Sigmoid colon (tissue), 7 donors: ENCODE data around the gene USP34. TPM values are rescaled to one million over a fixed set of nuclear protein-coding genes. Genes with fewer than 3 reads are reported as not detected.

Experiments
- DNase-seq: peaks from one replicate; pipeline ENCODE4 v3.0.0-alpha.2; 2019
- H3K27ac ChIP-seq, 4 donors: fragments of 200-600 bp; sonication (generic); one replicate each; pipeline ENCODE4 v1.5.1; 2016 to 2019; ENCODE audit warnings: mild to moderate bottlenecking in 1 of 4
- H3K27me3 ChIP-seq, 3 donors: fragments of 200-600 bp; sonication (generic); one replicate each; pipeline ENCODE4 v1.5.1; 2019; ENCODE audit warnings: mild to moderate bottlenecking in 1 of 3
- H3K36me3 ChIP-seq, 4 donors: fragments of 200-600 bp; sonication (generic); one replicate each; pipeline ENCODE4 v1.5.1; 2016 to 2019
- H3K4me1 ChIP-seq, 4 donors: fragments of 200-600 bp; sonication (generic); one replicate each; pipeline ENCODE4 v1.5.1; 2017 to 2019
- H3K4me3 ChIP-seq, 4 donors: fragments of 200-600 bp; sonication (generic); one replicate each; pipeline ENCODE4 v1.5.1; 2017 to 2019; ENCODE audit warnings: mild to moderate bottlenecking in 2 of 4, moderate library complexity in 1 of 4
- H3K9me3 ChIP-seq, 4 donors: fragments of 200-600 bp in 3 of 4; sonication (generic) in 3 of 4; one replicate each; pipeline versions ENCODE4 v1.5.1 to v1.6.1; 2013 to 2019
- CTCF ChIP-seq, 4 experiments: fragments of 450-650 bp in 3 of 4; fragments of 200-600 bp in 1 of 4; IDR thresholded peaks; one replicate each; pipeline ENCODE4 v1.5.1; 2016 to 2019; ENCODE audit warnings: antibody characterized with exemption in 4 of 4, mild to moderate bottlenecking in 3 of 4, moderate library complexity in 2 of 4
- EP300 ChIP-seq, 4 donors: sonication (generic); formaldehyde crosslinking; IDR thresholded peaks; one replicate each; pipeline ENCODE4 v1.6.1; 2017; ENCODE audit warnings: antibody characterized with exemption in 4 of 4
- POLR2A ChIP-seq, 2 donors: fragments of 450-650 bp; IDR thresholded peaks; one replicate each; pipeline ENCODE4 v1.6.1; 2016; ENCODE audit warnings: antibody characterized with exemption in 2 of 2, mild to moderate bottlenecking in 2 of 2, moderate library complexity in 2 of 2
- POLR2AphosphoS5 ChIP-seq, 4 donors: sonication (generic); formaldehyde crosslinking; IDR thresholded peaks; one replicate each; pipeline ENCODE4 v1.6.1; 2017; ENCODE audit warnings: antibody characterized with exemption in 4 of 4
- WGBS, 2 donors: extraction: QIAGEN DNeasy Blood & Tissue Kit; methylation state at CpG; one replicate each; pipeline ENCODE4 v1.1.7; 2013; 5-methylcytosine and 5-hydroxymethylcytosine counted together
- intact Hi-C: fragments of 100-400 bp; cut with DNase I; formaldehyde crosslinking; loops from one replicate; pipeline ENCODE4 v1.15.1; 2023
- polyA plus RNA-seq, 3 donors: library from polyadenylated mRNA; stranded (reverse); fragments of 200-250 nt; gene quantifications; one replicate each; pipeline ENCODE4 v1.2.3, GENCODE V29; 2013
- total RNA-seq, 4 donors: library from RNA; depleted of rRNA; stranded (reverse); fragments of >200 nt; gene quantifications; one replicate each; pipeline ENCODE4 v1.1.0, GENCODE V29; 2016
- donor health status: healthy with polysubstance abuse.
- donor health status: Bipolar disorder and iron deficiency.
- donor health status: healthy.

Gene USP34
- total and polyA plus RNA-seq, 7 donors: 23.6 to 158 (median 135) TPM

- H3K27me3 ChIP-seq: no peaks in the 10 kb centered on the region
- intact Hi-C loops: no loop called here
- no peak for TF ChIP-seq CTCF (IDR thresholded peaks at IDR 0.05)
- TF ChIP-seq POLR2A (IDR thresholded peaks at IDR 0.05): no peak
- TF ChIP-seq EP300 (IDR thresholded peaks at IDR 0.05): no peak
- no peak for TF ChIP-seq POLR2AphosphoS5 (IDR thresholded peaks at IDR 0.05)
- H3K4me3 ChIP-seq: no peak overlapping the region
- peaks cover 44 to 82% (median 50%) of the 10 kb centered on the region in 4 donors for H3K36me3 ChIP-seq
- H3K9me3 ChIP-seq: no peaks in the 10 kb centered on the region
- no peak overlapping the region for H3K27ac ChIP-seq
- no peak for DNase-seq
- H3K4me1 ChIP-seq: peaks cover 0 to 43% (median 36%) of the 10 kb centered on the region in 4 donors
- WGBS, 2 donors: 97 to 100% methylated on average over 3 of the region's 3 CpGs
Observed at GRCh38 chr2:61183795-61184194, 287.1 kb downstream of the USP34 start.

GRCh38 chr2:61182059-61182383 is 288.9 kb downstream of the USP34 start:
- no peaks in the 10 kb centered on the region for H3K27me3 ChIP-seq
- 86% methylated on average over 6 of the region's 6 CpGs for WGBS, 2 donors
- no peak overlapping the region for H3K4me3 ChIP-seq
- peaks cover 33 to 64% (median 38%) of the 10 kb centered on the region in 4 donors for H3K36me3 ChIP-seq
- no peak for DNase-seq
- peak overlapping the region in 3 of 4 donors; percentile 25 to 98 (median 97) for H3K27ac ChIP-seq
- H3K4me1 ChIP-seq: peaks cover 0 to 52% (median 46%) of the 10 kb centered on the region in 4 donors
- no peaks in the 10 kb centered on the region for H3K9me3 ChIP-seq
- intact Hi-C loops: no loop called here
- no peak for TF ChIP-seq CTCF (IDR thresholded peaks at IDR 0.05)
- no peak for TF ChIP-seq EP300 (IDR thresholded peaks at IDR 0.05)
- no peak for TF ChIP-seq POLR2A (IDR thresholded peaks at IDR 0.05)
- TF ChIP-seq POLR2AphosphoS5 (IDR thresholded peaks at IDR 0.05): no peak

GRCh38 chr2:61181382-61182058 is 289.4 kb downstream of the USP34 start:
- Histone ChIP-seq H3K4me3 (no peak overlapping the region), H3K27me3 (no peaks in the 10 kb centered on the region), H3K27ac (peak overlapping the region; percentile 1 to 98 (median 61)), H3K9me3 (no peaks in the 10 kb centered on the region), H3K4me1 (peaks cover 0 to 52% (median 46%) of the 10 kb centered on the region in 4 donors), H3K36me3 (peaks cover 28 to 59% (median 33%) of the 10 kb centered on the region in 4 donors)
- no peak for TF ChIP-seq EP300 (IDR thresholded peaks at IDR 0.05)
- no peak for TF ChIP-seq CTCF (IDR thresholded peaks at IDR 0.05)
- TF ChIP-seq POLR2AphosphoS5 (IDR thresholded peaks at IDR 0.05): no peak
- no peak for TF ChIP-seq POLR2A (IDR thresholded peaks at IDR 0.05)
- no peak for DNase-seq
- intact Hi-C loops: no loop called here
- 81 to 84% methylated on average over 10 of the region's 10 CpGs for WGBS, 2 donors

- no peaks in the 10 kb centered on the region for H3K9me3 ChIP-seq
- H3K4me1 ChIP-seq: peaks cover 0 to 58% (median 50%) of the 10 kb centered on the region in 4 donors
- no peak for TF ChIP-seq CTCF (IDR thresholded peaks at IDR 0.05)
- TF ChIP-seq POLR2A (IDR thresholded peaks at IDR 0.05): no peak
- TF ChIP-seq EP300 (IDR thresholded peaks at IDR 0.05): no peak
- TF ChIP-seq POLR2AphosphoS5 (IDR thresholded peaks at IDR 0.05): no peak
- H3K27me3 ChIP-seq: no peaks in the 10 kb centered on the region
- no peak for DNase-seq
- WGBS, 2 donors: 94% methylated on average over 6 of the region's 6 CpGs
- peaks cover 23 to 51% (median 26%) of the 10 kb centered on the region in 4 donors for H3K36me3 ChIP-seq
- intact Hi-C loops: no loop called here
- H3K4me3 ChIP-seq: peak overlapping the region in 2 of 4 donors; percentile 10 to 18
- H3K27ac ChIP-seq: peak overlapping the region; percentile 66 to 99 (median 98)
Observed at GRCh38 chr2:61180686-61181085, 290.2 kb downstream of the USP34 start.
